DND-41 (cell line): Measurements from ENCODE around the gene CTCF.

Experiments
- ATAC-seq: fragments of 200-7000 bp; cut with Tn5 transposase; 3 replicates; pipeline ENCODE4 v1.9.1; 2021; ENCODE audit warnings: low read depth; ENCODE audit not compliant: insufficient read depth
- DNase-seq: peaks from one replicate; pipeline ENCODE4 v3.0.0-alpha.2; 2020
- H2AFZ ChIP-seq: 2 replicates; pipeline ENCODE4 v1.6.0; 2012; ENCODE audit warnings: low read depth, low read length
- H3K27ac ChIP-seq: 2 replicates; pipeline ENCODE4 v1.5.1; 2012; ENCODE audit warnings: low read length, inconsistent platforms
- H3K27me3 ChIP-seq: fragments of 200-600 bp; sonication (generic); 2 replicates; pipeline ENCODE4 v1.6.0; 2012; ENCODE audit warnings: low read length, mild to moderate bottlenecking, inconsistent platforms; ENCODE audit not compliant: insufficient read depth, poor library complexity
- H3K36me3 ChIP-seq: 2 replicates; pipeline ENCODE4 v1.5.1; 2012; ENCODE audit warnings: low read length, inconsistent platforms; ENCODE audit not compliant: insufficient read depth
- H3K4me1 ChIP-seq: 2 replicates; pipeline ENCODE4 v1.5.1; 2012; ENCODE audit warnings: mild to moderate bottlenecking, low read length; ENCODE audit not compliant: insufficient read depth
- H3K4me2 ChIP-seq: 2 replicates; pipeline ENCODE4 v1.6.0; 2012; ENCODE audit warnings: mild to moderate bottlenecking, moderate library complexity, low read length, inconsistent platforms; ENCODE audit not compliant: insufficient read depth
- H3K4me3 ChIP-seq, 2 experiments: fragments of 200-600 bp in 1 of 2; shearing (Covaris generic) in 1 of 2; 2 replicates each; pipeline ENCODE4 v1.5.1; 2012 to 2016; ENCODE audit warnings: inconsistent platforms in 2 of 2, low read length in 2 of 2, mild to moderate bottlenecking in 2 of 2, low read depth in 1 of 2, moderate library complexity in 1 of 2
- H3K79me2 ChIP-seq: 2 replicates; pipeline ENCODE4 v1.6.0; 2012; ENCODE audit warnings: low read length, inconsistent platforms; ENCODE audit not compliant: insufficient read depth
- H3K9ac ChIP-seq: 2 replicates; pipeline ENCODE4 v1.6.0; 2012; ENCODE audit warnings: low read depth, mild to moderate bottlenecking, inconsistent platforms, low read length, moderate library complexity
- H3K9me3 ChIP-seq: 2 replicates; pipeline ENCODE4 v1.5.1; 2012; ENCODE audit warnings: low read length, moderate library complexity, mild to moderate bottlenecking, inconsistent platforms; ENCODE audit not compliant: insufficient read depth, severe bottlenecking
- H4K20me1 ChIP-seq: 2 replicates; pipeline ENCODE4 v1.6.0; 2012; ENCODE audit warnings: low read length; ENCODE audit not compliant: insufficient read depth
- CTCF ChIP-seq: IDR thresholded peaks from 2 replicates; pipeline ENCODE4 v1.5.1; 2012; ENCODE audit warnings: borderline replicate concordance, low read length, moderate library complexity, mild to moderate bottlenecking; ENCODE audit not compliant: poor library complexity, severe bottlenecking; ENCODE audit errors: extremely low read depth
- EZH2 ChIP-seq: IDR thresholded peaks from 3 replicates; pipeline ENCODE4 v1.6.1; 2012; ENCODE audit warnings: borderline replicate concordance, low read depth, mild to moderate bottlenecking, moderate library complexity, low read length, inconsistent platforms; ENCODE audit not compliant: severe bottlenecking

Gene CTCF

GRCh38 chr16:67650023-67650422, 87.7 kb downstream of the CTCF start:
- H3K36me3 ChIP-seq, result peaks cover 80% of the 10 kb centered on the region
- H3K79me2 ChIP-seq, result peaks cover 26% of the 10 kb centered on the region
- TF ChIP-seq EZH2 (no peak), CTCF (no peak)
- H2AFZ ChIP-seq, result no peak overlapping the region
- no peak overlapping the region for H3K4me2 ChIP-seq
- ATAC-seq (no peak), DNase-seq (no peak)
- H3K27me3 ChIP-seq, result no peaks in the 10 kb centered on the region
- H3K4me1 ChIP-seq, result peaks cover 23% of the 10 kb centered on the region
- H3K4me3 ChIP-seq, result no peak overlapping the region
- H3K27ac ChIP-seq, result no peak overlapping the region
- no peak overlapping the region for H3K9ac ChIP-seq
- no peaks in the 10 kb centered on the region for H3K9me3 ChIP-seq
- peaks cover 20% of the 10 kb centered on the region for H4K20me1 ChIP-seq

GRCh38 chr16:67651039-67651438, 88.7 kb downstream of the CTCF start:
- Histone ChIP-seq H3K9ac (no peak overlapping the region), H3K27ac (no peak overlapping the region), H3K4me1 (peaks cover 13% of the 10 kb centered on the region), H3K4me2 (no peak overlapping the region), H2AFZ (no peak overlapping the region), H3K27me3 (no peaks in the 10 kb centered on the region), H3K4me3 (no peak overlapping the region), H3K9me3 (no peaks in the 10 kb centered on the region), H4K20me1 (peaks cover 20% of the 10 kb centered on the region), H3K36me3 (peaks cover 86% of the 10 kb centered on the region), H3K79me2 (peaks cover 16% of the 10 kb centered on the region)
- TF ChIP-seq CTCF (no peak), EZH2 (no peak)
- DNase-seq (no peak), ATAC-seq (no peak)

- Histone ChIP-seq H3K4me2 (no peak overlapping the region), H3K9me3 (no peaks in the 10 kb centered on the region), H3K4me3 (no peak overlapping the region), H3K27me3 (no peaks in the 10 kb centered on the region), H3K27ac (no peak overlapping the region), H3K36me3 (peaks cover 86% of the 10 kb centered on the region), H2AFZ (no peak overlapping the region), H3K9ac (no peak overlapping the region), H3K4me1 (peaks cover 5% of the 10 kb centered on the region), H4K20me1 (peaks cover 27% of the 10 kb centered on the region), H3K79me2 (peaks cover 7% of the 10 kb centered on the region; the same call in 1 of the 2 replicates)
- TF ChIP-seq EZH2, result no peak
- DNase-seq (no peak), ATAC-seq (no peak)
Observed at GRCh38 chr16:67651847-67652246, 89.5 kb downstream of the CTCF start.

GRCh38 chr16:67652578-67653127, 90.3 kb downstream of the CTCF start:
- Histone ChIP-seq H3K79me2 (peaks cover 2% of the 10 kb centered on the region; the same call in 1 of the 2 replicates), H3K4me2 (no peak overlapping the region), H3K27ac (no peak overlapping the region), H3K9ac (no peak overlapping the region), H3K27me3 (no peaks in the 10 kb centered on the region), H3K9me3 (no peaks in the 10 kb centered on the region), H4K20me1 (peaks cover 34% of the 10 kb centered on the region), H2AFZ (no peak overlapping the region), H3K4me1 (no peaks in the 10 kb centered on the region; the same call in 1 of the 2 replicates), H3K4me3 (no peak overlapping the region), H3K36me3 (peaks cover 87% of the 10 kb centered on the region)
- DNase-seq (no peak), ATAC-seq (no peak)
- no peak for TF ChIP-seq EZH2
